GM12891 (cell line): ENCODE data around the gene AP1G1.

ENCODE experiments used
- DNase-seq: peaks from one replicate; pipeline ENCODE4 v3.0.0; 2011; ENCODE audit warnings: low spot score; ENCODE audit not compliant: insufficient read length
- FAIRE-seq: peaks from 2 replicates; lab custom pipeline; 2011; peaks lifted over from hg19 to GRCh38; lab: Jason Lieb, UNC
- PAX5 ChIP-seq: IDR thresholded peaks from 2 replicates; pipeline ENCODE4 v1.6.1; 2011; ENCODE audit warnings: low read length, moderate library complexity, mild to moderate bottlenecking; ENCODE audit not compliant: insufficient read depth, severe bottlenecking
- POLR2A ChIP-seq: IDR thresholded peaks from 2 replicates; pipeline ENCODE4 v1.6.1; 2011; ENCODE audit warnings: low read depth, low read length, control low read depth
- POLR2AphosphoS5 ChIP-seq: IDR thresholded peaks from 2 replicates; pipeline ENCODE4 v1.6.1; 2011; ENCODE audit warnings: low read depth, low read length, control low read depth
- POU2F2 ChIP-seq: IDR thresholded peaks from 2 replicates; pipeline ENCODE4 v1.6.1; 2011; ENCODE audit warnings: low read depth, mild to moderate bottlenecking, control low read depth, low read length, moderate library complexity
- SPI1 ChIP-seq: IDR thresholded peaks from 2 replicates; pipeline ENCODE4 v1.6.1; 2011; ENCODE audit warnings: low read depth, low read length, control low read depth
- TAF1 ChIP-seq: IDR thresholded peaks from 2 replicates; pipeline ENCODE4 v1.6.1; 2011; ENCODE audit warnings: low read depth, low read length, control low read depth

AP1G1 gene

DNA sequence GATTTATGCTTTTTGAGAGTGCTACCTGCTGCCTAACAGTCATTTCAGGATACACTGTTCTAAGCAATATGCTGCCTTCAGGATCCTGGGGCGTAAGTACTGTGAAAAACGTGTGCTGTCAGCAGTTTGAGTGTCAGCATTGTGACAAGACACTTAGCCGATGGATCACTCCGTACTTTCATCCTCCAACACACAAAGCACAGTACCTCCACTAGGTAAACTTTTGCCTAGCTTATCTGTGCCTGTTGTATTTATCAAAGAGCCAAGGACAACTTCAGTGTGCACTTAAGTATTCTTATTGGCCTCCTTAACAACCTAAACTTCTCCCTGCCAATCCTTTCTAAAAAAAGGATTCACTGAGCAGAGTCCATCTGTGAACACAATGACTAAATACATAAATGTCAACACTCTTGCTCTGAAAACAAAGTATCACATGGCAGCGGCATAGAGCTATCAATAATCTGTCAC, 50.3 kb downstream of the AP1G1 start:
- TF ChIP-seq PAX5 (no peak), TAF1 (no peak), POLR2A (no peak), POU2F2 (no peak), SPI1 (no peak), POLR2AphosphoS5 (no peak)
- no peak for DNase-seq
- no peak for FAIRE-seq

DNA sequence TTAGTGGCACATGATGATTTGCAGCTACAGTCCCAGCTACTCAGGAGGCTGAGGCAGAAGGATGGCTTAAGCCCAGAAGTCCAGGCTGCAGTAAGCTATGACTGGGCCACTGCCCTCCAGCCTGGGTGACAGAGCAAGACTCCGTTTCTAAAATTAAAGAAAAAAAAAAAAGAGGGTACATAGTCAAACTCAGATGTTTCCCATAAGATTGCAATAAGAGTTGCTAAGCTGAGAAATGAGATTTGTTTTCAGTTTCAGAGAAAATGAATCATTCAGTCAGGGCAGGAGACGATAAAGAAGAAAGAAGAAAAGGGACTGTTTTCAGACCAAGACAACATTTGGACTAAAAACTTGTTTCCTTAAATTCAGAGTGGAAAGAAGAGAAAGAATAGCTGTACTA, 54.0 kb downstream of the AP1G1 start:
- DNase-seq (no peak), FAIRE-seq (no peak)
- TF ChIP-seq TAF1 (no peak), PAX5 (no peak), POLR2A (no peak), POLR2AphosphoS5 (no peak), SPI1 (no peak), POU2F2 (no peak)

DNA sequence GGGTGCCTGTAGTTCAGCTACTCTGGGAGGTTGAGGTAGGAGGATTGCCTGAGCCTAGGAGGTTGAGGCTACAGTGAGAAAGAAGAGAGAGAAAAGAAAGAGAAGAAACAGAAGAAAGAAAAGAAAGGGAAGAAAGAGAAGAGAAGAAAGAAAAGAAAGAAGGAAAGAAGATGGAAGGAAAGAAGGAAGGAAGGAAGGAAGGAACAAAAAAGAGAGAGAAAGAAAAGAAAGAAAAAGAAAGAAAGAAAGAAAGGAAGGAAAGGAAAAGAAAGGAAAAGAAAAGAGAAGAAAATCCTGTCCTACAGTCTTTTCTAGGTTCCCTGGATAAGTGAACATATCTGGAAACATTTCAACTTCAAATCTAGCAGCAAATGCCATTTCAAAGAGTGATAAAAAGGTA, 54.5 kb downstream of the AP1G1 start:
- TF ChIP-seq TAF1 (no peak), POLR2A (no peak), POLR2AphosphoS5 (no peak), POU2F2 (no peak), SPI1 (no peak), PAX5 (no peak)
- no peak for FAIRE-seq
- DNase-seq: no peak

DNA sequence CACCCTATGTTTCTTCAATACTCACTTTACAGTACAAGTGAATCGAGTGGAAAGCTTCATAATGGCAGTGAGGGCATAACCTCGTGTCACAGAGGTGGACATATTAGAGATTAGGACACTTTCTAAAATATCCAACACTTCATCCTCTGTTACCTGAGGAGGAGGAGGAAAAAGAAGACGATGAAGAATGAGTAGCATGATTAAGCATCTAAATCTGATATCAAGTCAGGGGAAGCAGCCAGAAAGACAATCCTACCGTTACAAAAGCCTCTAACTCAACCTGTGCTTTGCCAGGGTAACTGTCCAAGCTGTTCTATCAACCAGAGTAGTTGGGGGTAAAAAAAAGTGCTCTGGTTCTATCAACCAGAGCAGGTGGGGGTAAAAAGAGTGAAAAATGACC, 60.4 kb downstream of the AP1G1 start:
- FAIRE-seq: no peak
- DNase-seq: no peak
- TF ChIP-seq POU2F2 (no peak), SPI1 (no peak), POLR2AphosphoS5 (no peak)

DNA sequence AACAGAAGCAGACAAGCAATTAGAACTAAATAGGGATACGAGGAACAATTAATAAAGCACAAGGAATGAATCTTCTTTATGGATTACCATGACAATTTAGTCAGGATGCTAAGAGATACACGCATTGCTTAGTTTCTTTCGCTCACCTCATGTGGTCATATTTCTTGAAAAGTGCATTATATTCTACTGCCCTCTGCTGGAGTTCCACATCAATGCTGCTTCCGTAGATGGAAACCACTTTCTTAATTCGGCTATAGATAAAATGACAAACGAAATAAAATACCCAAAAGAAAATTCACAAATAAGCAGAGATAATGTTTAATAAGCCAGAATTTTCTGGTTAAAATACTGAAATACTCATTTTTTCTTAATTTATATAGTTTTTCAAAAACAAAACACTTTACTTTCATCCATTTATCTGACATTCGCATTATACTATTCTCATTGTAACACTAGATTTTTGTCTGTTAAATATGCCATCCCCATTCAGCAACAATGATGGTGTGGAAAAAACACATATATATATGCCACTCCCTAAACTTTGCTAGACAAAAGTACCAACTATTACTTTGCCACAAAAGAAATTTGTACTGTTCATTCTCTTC, 62.1 kb downstream of the AP1G1 start:
- DNase-seq (peak; percentile 23), FAIRE-seq (peak; percentile 86)
- TF ChIP-seq SPI1: no peak
- no peak for TF ChIP-seq POLR2A
- no peak for TF ChIP-seq TAF1

DNA sequence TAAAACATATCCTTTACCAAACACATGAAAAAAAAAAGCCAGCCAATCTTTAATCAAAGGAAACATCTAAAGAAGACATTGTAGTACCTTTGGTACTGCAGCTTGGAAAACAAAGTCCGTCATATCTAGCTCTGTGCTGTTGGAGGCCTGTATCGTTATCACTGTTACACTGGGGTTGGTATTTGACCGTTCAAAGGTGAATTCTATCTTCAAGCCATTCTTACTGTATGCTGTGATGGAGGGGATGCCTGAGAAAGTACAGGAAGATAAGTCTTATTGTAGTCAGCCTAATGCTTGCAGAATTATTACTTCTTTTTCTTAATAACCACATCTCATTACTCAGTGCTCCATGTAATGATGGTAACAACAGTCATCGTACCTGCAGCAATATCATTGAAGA, 69.8 kb downstream of the AP1G1 start:
- TF ChIP-seq SPI1 (no peak), POLR2A (no peak), TAF1 (no peak), POU2F2 (no peak), PAX5 (no peak), POLR2AphosphoS5 (no peak)
- DNase-seq: no peak
- no peak for FAIRE-seq

DNA sequence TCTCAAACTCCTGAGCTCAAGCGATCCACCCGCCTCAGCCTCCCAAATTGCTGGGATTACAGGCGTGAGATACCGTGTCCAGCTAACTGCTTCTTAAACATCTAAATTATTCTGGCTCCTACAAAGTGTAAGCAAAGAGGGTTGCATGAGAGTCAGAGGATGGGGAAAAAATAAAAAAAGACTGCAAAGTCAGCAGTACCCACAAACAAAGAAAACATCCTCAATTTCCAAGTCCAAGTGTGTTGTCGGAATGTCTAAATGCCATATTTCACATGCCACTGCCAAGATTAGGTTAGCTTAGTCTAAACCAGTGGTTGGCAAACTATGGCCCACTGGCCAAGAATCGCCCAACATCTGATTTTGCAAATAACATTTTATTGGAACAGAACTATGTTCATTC, 71.1 kb downstream of the AP1G1 start:
- TF ChIP-seq POLR2AphosphoS5: no peak
- TF ChIP-seq POLR2A: no peak
- TF ChIP-seq POU2F2: no peak
- TF ChIP-seq TAF1: no peak
- TF ChIP-seq SPI1: no peak
- TF ChIP-seq PAX5: no peak
- DNase-seq: no peak

DNA sequence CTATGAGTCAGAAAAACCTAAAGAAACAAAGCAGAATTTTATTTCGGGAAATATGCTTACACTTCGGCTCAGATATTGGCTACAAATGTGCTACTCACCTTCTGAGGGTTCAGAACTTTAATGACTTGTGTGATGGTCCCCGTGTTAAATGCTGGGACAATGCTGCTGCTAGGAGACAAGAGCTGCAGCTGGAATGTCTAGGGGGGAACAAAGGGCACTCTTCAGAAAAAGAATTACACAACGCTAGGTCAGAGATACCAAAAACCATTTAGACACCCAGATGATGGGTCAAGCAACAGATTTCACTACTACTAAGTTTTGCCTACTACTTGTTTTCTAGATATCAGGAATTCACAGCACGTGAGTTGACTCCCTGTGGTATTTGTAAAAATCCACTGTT, 74.1 kb downstream of the AP1G1 start:
- DNase-seq: no peak
- FAIRE-seq: no peak
- TF ChIP-seq POLR2AphosphoS5: no peak
- no peak for TF ChIP-seq TAF1
- no peak for TF ChIP-seq POU2F2
- TF ChIP-seq SPI1: no peak
- TF ChIP-seq PAX5: no peak
- no peak for TF ChIP-seq POLR2A

More for the DNA sequence above, 71.1 kb downstream of the AP1G1 start:
- FAIRE-seq: no peak

DNA sequence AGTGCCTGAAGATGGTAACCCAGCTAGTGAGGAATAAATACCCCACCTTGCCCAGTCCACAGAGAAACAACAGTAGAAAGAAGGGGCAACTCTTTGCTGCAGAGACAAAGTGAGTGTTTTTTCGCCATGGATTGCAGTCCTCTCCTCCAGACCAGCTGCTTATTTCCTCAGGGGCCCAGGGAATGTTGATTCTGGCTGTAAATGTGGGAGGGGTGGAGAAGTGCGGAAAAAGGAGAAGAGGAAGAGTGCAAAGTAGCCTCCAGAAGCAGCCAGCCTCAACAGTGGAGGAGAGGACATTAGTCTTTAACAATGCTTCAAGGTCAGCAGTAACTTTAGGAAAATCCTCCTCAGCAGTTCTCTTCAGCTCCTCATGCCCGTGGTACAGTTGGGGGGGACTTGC, 76.0 kb downstream of the AP1G1 start:
- TF ChIP-seq TAF1: no peak
- TF ChIP-seq SPI1: no peak
- no peak for TF ChIP-seq POLR2AphosphoS5
- TF ChIP-seq POU2F2: no peak
- TF ChIP-seq POLR2A: no peak
- no peak for TF ChIP-seq PAX5
- no peak for DNase-seq
- no peak for FAIRE-seq

DNA sequence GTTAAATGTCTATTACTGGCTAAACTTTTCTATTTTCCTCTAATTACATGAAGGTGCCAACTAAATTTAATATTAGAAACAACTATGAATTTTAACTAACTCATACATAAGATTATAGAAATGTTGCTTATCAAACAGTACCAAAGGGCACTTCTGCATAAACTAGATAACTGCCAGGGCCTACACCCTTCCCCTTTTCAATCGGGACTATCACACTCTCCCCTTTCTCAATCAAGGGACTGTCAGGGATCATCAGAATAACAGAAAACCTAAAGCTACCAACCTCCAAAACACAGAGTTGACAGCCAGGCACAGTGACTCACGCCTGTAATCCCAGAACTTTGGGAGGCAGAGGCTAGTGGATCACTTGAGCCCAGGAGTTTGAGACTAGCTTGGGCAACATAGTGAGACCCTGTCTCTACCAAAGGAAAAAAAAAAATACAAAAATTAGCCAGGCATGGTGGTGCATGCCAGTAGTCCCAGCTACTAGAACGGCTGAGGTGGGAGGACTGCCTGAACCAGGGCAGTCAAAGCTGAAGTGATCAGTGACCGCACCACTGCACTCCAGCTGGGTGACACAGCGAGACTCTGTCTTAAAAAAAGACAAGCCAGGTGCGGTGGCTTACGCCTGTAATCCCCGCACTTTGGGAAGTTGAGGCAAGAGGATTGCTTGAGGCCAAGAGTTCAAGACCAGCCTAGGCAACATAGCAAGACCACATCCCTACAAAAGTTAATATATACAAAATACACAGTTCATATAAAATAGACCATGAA, 80.9 kb downstream of the AP1G1 start:
- TF ChIP-seq PAX5 (no peak), SPI1 (no peak), POLR2AphosphoS5 (0 out of 2 replicates have a peak, but pooled peaks have one; percentile 14)
- DNase-seq: no peak
- peak; percentile 68 for FAIRE-seq
